Stimulated activated CD4-positive, alpha-beta T cell treated with anti-CD3 and anti-CD28 coated beads, Interleukin-4, amount 100 ng/mL, for 24 hours (primary cell): ENCODE results near the gene KRI1.
"Not testable (repeated sequence)": the region's sequence is repeated elsewhere in the genome, so short reads cannot be mapped to it uniquely, and the experiment has no call there.

Source experiments
- DNase-seq: peaks from one replicate; pipeline ENCODE4 v3.0.0-alpha.2; 2020

KRI1 gene

DNA sequence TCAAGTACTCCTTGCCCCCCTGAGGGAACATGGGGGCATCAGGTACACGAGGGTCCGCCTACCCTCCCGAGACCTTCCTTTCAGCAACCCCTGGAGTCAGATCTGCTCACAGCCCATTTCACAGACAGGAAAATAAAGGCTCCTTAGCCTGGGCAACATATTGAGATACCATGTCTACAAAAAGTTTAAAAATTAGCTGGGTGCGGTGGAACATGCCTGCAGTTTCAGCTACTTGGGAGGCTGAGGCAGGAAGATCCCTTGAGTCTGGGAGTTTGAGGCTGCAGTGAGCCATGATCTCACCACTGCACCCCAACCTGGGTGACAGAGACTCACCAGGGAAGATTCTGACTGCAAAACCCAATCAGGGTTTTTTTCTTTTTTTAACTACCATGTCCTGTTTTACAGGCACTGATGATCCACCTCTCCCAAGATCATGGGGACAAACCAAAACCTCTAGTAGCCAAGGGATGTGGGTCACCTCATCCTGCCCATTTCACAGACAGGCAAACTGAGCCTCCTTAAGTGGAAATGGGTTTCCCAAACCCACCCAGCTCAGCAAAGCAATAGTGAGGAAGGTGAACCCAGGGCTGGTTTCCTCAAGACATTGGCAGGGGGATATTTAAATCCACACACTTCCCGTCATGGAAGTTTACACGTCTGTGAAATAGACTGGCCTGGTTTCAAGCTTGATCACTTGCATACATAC lies 9.4 kb upstream of the KRI1 start:
- DNase-seq = no peak

DNA sequence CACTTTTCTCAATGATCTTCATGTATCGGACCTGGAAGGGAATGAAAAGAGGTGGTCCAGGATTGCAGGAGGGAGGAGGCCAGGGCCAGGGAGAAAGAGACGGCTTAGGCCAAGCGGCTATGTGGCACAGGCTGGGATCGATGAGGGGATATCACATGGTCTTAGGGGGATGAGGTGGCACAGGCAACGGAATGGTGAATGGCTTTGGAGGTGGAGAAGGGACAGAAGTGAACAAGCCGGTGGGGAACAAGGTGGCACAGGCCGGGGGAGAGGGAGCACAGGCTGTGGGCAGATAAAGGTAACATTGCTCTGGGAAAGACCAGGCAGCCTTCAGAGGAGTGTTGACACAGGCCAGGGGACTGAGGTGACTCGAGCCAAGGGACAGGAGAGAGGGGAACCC lies 8.7 kb upstream of the KRI1 start:
- no peak for DNase-seq

DNA sequence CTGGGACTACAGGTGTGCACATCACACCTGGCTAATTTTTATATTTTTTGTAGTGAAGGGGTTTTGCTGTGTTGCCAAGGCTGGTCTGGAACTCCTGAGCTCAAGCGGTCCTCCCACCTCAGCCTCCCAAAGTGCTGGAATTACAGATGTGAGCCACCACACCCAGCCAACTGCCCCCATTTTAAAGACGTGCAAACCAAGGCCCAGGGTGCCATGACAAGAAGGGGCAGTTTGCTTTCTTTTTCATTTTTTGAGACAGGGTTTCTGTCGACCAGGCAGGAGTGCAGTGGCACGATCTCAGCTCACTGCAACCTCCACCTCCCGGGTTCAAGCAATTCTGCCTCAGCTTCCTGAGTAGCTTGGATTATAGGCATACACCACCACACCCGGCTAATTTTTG lies 8.0 kb upstream of the KRI1 start:
- not testable (repeated sequence) for DNase-seq

DNA sequence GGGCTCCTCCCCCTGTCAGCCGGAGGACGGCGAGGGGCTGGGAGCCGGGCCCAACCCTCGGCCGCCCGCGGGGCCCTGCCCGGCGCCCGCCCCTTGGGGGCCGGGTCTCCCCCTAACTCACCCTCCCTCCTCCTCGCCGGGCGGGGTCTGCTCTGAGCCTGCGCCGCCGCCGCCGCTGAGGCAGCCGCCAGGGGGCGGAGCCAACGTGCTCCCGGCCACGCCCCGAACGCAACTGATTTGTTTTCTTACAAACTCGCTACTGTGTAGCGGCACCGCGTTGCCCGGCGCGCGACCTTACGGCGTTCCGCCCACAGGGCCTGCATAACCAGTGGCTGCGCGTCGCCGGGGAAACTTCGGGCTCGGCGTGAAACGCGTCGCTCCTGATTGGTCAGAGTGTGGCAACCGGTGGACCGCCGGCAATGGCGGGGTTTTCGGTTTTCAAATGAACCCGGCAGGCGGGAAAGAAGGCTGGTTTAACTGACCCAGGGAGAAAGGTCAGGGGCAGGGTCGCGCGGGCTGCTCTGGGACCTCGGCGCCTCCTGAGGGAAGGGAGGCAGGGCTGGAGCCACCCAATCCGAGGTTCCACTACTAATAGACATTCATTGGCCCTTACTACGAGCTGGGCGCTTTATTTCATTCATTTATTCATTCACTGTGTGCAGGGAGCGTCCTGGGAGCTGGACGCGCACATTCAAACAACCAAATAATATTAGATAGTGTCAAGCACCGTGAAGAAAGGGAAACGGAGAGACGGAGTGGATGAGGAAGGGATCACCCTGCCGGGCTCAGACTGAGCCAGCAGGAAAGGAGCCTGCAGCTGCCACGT lies 3.2 kb upstream of the KRI1 start, which contains the start of gene CDKN2D:
TSS of gene CDKN2D (minus strand) at position 154 of the 826 bp plus-strand sequence. CDS start 326 bp downstream, outside the sequence.
- DNase-seq = peak; percentile 99

DNA sequence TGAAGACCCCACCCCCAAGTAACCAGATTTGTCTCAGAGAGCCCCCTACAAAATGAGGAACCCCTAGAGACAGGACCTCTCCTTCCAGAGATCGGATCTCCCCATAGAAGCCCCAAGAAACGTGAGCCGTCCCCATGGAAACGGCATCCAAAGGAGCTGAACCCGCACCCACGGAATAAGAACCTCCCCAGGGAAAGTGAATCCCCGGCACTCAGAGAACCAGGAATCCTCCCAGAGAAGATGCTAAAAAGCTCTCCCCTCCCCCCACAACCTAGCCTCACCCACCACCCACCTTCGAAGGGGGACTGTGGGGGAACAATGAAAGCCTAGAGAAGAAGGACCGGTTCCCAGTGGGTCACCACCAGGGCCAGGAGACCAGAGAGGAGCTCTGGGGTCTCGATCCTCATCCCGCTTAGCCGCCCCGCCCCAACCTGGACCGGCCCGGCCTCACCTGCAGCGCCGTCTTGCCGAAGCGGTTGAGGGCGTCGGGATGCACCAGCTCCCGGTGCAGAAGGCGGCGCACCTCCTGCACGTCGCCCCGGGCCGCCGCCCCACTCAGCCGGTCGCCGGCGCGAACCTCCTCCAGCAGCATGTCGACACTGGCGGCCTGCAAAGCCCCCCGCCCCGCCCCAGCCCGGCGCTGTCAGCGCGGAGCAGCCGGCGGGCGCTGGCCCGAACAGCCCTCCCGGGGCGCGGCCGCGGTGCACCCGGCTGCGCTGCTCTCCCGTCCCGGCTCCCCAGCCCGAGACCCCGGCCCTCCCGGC lies 2.4 kb upstream of the KRI1 start:
- peak; percentile 45 for DNase-seq

DNA sequence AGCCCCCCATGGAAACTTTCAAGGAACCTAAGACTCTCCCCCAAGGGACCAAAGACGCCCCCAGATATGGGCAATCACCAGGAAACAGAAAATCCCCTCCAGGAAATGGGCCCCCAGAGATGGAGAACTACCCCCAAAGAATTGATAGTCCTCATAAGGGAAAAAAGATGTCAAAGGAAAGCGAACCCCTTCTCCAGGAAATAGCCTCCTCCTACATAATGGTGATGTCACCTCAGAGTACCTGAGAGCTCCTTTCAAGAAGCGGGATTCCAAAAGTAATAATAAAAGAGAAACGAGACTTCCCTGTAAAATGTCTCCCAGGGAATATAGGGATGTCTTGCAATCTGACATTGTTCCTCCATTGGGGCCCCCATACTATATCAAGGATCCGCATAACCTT lies 1.8 kb upstream of the KRI1 start:
- DNase-seq = no peak

DNA sequence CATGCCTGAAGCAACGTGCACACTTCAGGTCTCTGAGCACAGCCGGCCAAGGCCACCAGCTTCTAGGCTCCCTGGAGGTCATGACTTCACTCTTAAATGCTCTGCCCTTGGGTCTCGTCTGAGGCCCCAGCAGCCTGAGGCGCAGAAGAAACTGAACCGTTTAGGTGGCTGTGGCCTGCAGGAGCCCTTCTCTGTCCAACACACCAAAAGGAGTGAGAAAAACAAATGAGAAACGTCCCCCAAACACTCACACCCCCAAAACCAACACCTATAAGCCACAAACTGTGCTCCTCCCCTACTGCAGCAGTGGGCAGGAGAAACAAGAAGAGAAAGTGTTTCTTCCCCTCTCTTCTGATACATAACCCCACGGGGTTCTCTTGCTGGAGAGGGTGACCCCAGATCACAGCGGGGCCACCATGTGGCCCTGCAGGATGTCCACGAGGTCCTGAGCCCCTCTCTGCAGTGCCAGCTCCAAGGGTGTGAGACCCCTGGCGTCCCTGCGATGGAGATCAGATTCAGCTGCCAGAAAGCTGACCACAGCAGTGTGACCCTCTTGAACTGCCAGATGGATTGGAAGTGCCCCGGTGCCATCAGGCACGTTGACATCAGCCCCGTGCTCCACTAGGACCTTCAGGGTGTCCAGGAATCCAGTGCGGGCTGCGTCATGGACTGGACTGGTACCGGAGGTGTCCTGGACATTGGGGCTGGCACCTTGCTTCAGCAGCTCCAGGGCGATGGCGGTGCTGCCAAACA lies 1.0 kb upstream of the KRI1 start:
- DNase-seq = peak; percentile 50

DNA sequence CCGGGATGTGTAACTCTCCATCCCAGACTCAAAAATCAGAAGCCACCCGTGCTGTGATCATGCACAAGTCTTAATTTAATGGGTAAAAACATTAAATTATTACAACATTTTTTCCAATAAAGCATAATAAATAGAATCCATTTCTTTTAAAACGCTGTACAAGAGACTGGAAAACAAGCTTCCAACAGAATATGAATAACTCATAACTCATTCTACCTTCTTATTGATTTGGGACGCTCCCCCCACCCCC lies 523 bp upstream of the KRI1 start:
- DNase-seq = no peak

DNA sequence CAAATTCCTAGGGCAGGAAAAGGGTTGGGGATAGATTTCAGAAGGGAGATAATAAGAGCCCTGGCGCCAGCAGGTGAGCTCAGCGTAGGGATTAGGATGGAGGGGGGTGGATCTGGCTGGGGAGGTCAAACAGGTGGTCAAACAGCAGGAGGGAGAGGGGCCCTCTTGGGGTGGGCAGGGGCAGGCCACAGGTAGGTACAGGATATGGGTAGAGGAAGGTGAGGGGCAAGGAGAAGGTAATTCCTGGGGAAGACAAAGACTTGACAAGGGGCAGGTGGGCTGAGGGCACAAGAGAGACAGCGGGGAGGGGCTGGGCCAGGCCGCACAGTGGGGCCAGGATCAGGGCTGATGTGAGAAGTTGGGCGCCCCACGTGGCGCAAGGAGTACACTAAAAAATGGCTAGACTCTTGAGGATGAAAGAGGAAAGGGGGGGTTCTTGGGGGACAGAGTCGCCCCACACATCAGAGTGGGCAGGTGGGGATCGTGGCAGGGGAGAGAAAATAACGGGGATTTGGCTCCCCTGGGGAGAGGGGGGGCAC lies 713 bp downstream of the KRI1 start:
- DNase-seq = peak; percentile 63

DNA sequence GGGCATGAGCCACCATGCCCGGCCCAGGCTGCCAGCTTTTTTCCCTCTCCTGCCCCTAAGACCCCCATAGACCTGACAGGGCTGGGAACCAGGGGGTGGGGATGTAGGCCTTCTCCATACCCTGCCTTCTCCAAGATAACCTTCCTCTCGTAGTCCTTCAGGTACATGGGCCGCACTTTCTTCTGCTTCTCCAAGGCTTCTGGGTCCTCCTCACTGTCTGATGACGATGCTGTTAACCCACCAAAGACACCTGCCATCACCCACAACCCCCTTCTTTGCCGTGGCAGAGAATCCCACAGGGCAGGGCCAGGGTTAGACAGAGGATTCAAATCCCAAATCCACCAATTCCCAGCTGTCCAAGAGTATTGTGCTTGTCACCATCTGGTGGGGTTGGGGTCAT lies 3.2 kb downstream of the KRI1 start:
- DNase-seq = no peak

DNA sequence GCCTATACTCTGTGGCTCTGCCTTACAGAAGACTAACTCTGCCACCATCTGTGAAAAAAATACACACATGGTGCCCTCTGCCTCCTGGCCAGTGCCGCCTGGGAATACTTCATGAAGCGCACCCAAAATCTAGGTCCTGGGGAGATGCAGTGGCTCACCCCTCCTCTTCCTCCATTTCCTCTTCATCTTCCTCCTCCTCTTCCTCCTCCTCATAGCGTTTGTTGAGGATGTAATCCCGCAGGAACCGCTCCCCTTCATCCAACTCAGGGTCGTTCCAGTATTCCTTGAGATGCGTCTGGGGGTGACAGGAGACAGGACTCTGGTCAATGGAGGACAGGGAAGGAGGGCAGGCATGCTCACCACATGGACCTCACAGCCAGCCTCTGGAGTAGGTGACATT lies 5.7 kb downstream of the KRI1 start:
- no peak for DNase-seq

DNA sequence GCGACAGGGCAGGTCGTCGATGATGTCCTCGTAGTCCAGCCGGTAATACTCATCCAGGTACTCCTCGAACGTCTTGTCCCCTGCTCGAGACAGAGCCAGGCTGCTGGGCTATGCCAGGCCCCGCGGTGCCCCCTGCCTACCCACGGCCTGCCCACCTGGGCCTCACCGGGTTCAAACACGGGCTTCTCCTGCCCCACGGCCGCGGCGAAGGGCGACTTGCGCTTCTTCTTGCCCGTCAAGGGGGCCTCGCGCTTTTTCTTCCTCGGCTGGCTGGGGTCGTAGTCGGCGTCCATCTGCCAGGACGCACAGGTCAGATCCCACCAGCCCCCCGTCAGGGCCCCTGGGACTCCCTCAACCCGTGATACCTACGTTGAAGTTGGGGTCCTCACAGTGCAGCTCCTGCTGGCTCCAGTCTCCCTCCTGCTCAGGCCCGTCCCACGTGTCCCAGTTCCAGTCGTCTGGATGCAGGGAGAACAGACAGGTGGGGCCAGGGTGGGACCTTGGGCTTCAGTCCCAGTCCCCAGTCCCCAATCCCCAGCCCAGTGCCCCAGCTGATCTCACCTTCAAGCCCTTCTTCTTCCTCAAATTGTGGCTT lies 8.1 kb downstream of the KRI1 start:
- no peak for DNase-seq

DNA sequence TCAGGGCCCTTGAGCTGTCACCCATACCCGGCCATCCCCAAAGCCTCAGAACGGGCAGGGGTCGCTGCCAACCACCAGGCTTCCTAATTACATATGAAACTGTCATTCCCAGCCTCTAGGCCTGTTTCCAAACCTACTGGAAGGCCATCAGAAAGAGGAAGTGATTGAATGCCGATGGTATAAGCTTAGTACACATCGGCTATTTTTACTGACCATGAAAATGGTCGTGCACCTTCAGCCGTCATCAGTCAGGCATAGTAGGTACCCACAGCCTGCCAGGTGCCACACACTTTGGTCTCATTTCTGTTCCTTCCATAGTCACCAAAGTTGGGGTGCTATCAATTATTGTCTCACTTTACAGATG lies 10.2 kb downstream of the KRI1 start:
- no peak for DNase-seq

DNA sequence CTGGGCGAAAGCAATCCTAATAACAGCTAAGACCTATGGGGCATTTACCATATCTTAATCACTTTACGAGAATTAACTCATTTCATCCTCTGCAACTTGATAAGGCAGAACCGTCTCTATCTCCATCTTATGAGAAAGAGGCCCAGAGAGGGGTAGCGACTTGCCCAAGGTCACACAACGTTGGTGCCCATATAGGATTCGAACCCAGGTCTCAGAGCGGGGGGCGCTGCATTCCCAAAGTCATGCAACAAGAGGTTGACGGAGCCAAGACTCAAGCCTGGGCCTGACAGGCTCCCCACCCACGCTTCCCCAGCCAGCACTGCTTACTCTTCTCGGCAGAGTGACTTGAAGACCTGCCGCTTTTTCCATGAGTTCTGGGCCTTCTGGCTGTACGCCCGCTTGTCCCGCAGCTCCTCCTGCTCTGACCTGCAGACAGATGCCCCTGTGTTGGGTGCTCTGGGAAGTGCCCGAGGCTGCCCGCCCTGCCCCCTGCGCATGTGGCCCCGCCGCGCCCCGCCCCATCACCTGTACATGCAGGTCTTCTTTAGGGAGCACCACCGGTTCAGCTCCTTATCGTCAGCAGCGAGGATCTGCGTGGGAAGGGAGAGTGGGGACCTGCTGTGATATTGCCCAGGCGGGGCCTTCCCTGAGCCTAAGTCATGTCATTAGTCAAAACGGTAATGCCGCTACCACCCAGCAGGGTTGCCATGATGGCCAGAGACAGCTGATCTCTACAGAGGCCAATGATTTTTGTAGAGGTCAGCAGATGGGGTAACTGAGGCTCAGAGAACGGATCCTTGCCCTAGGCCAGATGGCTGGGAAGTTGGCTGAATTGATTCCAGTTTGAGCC lies 10.8 kb downstream of the KRI1 start:
- DNase-seq = no peak

DNA sequence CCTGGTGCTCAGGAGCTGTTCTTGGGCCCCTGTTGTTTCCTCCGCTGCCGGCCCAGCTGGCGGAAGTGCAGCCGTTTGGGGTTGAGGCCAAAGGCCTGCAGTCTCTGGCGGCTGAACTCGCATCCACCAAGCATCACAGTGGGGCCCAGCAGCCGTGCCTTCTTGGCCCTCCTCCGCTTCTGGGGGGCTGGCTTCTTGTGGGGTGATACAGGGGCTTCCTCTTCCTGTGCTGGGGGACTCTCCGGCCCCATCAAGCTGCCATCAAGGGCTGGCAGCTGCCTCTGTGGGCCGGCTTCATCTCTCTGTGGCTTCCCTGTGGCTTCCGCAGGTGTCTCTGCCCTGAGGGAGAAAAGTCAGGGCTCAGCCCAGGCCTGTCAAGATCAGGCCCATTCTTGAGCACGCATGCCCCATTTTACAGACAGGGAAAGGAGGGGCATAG lies 11.8 kb downstream of the KRI1 start:
- peak; percentile 31 for DNase-seq

DNA sequence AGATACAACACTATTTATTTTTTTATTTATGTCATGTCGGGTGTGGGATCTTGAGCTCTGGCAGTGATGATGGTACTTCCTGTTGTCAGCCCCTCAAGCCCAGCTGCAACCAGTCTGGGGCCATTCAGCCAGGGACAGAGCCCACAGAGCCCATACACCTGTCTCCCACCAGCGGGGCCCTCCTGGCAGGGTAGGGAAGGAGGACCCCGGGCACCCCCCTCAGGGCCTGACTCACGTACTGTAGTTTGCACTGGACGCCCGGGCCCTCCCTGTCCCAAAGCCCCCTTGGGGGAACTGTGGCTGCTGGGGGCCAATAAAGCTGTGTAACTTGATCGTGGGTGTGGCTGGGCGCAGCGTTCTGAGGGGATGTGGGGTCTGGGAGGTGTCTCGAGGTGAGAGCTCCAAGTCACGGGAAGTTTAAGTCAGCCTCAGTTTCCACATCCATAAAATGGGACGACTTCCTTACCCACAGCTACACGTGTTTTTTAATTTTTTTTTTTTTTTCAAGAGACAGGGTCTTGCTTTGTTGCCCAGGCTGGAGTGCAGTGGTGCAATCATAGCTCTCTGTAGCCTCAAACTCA lies 12.6 kb downstream of the KRI1 start:
- DNase-seq = no peak

DNA sequence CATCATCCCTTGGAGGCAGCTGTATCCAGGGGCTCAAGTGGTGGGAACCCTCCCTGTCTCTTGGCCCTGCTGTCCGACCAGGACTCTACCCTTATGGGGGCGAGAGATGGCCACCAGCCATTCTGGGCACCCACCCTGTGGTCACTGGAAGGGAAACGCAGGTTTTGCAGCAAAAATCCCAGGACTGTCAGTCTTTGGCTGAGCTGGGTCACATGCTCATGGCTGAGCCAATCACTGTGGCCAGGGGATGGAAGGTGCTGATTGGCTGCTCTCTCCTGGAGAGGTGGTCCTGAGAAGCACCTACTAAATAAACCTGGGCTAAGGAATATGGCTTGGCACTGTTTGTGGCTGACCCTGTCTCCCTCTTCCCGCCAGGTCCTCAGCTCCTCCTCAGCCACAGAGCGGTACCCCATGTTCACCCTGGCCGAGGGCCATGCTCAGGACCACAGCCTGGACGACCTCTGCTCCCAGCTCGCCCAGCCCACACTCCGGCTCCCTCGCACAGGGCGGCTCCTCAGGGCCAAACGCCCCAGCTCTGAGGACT lies 13.2 kb downstream of the KRI1 start:
- peak; percentile 41 for DNase-seq

DNA sequence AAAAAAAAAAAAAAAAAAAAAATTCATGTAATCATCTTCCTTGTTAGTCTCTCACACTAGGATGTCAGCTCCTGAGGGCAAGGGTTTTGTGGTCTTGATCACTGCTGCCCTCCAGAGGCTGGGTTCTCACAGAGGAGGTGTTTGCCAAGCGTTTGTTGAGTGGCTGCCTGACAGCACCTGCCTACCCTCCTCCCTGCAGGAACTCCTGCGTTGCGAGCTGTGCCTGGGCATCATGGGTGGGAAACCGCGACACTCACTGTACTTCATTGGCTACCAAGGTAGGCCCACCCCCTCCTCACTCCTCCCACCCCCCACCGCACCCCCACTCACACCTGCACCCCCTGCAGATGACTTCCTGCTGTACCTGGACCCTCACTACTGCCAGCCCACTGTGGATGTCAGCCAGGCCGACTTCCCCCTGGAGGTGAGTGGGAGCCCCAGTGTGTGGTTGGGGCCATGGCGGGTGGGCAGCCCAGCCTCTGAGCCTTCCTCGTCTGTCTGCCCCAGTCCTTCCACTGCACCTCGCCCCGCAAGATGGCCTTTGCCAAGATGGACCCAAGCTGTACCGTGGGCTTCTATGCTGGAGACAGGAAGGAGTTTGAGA lies 14.0 kb downstream of the KRI1 start:
- peak; percentile 47 for DNase-seq

DNA sequence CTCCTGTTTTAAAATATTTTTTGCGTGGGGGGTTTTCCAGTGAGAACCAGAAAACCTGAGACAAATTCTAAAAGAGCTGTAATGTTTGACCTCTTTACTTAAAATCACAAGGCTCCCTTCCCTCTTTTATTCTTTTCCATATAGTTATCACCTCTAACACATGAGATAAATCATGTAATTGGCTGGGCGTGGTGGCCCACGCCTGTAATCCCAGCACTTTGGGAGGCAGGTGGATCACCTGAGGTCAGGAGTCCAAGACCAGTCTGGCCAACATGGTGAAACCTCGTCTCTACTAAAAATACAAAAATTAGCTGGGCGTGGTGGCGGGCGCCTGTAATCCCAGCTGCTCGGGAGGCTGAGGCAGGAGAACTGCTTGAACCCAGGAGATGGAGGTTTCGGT lies 14.8 kb downstream of the KRI1 start:
- DNase-seq = not testable (repeated sequence)

DNA sequence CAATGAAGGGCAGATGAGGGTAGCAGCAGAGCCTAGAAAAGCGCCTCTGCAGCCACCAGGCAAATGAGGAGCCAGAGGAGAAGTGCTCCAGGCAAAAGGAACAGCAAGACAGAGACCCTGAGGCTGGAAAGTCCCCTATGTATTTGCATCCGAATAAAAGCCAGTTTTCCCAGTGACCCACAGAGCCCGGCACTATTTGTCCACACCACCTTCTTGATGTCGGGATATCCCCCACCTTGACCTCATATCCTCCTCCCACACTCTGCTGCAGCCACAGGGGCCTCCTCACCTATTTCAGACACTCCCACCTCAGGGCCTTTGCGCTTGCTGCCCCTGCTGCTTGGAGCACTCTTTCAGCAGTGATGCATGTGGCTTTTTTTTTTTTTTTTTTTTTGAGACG lies 15.5 kb downstream of the KRI1 start:
- no peak for DNase-seq
